Fibroblast of the aortic adventitia (primary cell): ENCODE results near the gene CCSAP. TPM values are rescaled to one million over a fixed set of nuclear protein-coding genes. Genes with fewer than 3 reads are reported as not detected.

ENCODE experiments used
- DNase-seq: peaks from one replicate; pipeline ENCODE4 v3.0.0-alpha.2; 2010; ENCODE audit warnings: low read depth
- H3K4me3 ChIP-seq: 2 replicates; pipeline ENCODE4 v1.5.1; 2011; ENCODE audit warnings: low read depth, mild to moderate bottlenecking, control low read depth, low read length, moderate library complexity
- CTCF ChIP-seq: IDR thresholded peaks from 2 replicates; pipeline ENCODE4 v1.5.1; 2011; ENCODE audit warnings: mild to moderate bottlenecking, low read length, control low read depth, inconsistent platforms; ENCODE audit not compliant: insufficient read depth
- total RNA-seq: library from RNA; depleted of rRNA; stranded (reverse); fragments of >200 nt; gene quantifications from 2 replicates; pipeline ENCODE4 v1.2.3, GENCODE V29; 2012; ENCODE audit warnings: low replicate concordance

CCSAP gene
- total RNA-seq, 1 donor, result 5.3 TPM

- TF ChIP-seq CTCF, result no peak
- no peak overlapping the region for H3K4me3 ChIP-seq
- no peak for DNase-seq
Measured at GRCh38 chr1:229283183-229283611, 59.6 kb downstream of the CCSAP start.

GRCh38 chr1:229282295-229282823 lies 60.5 kb downstream of the CCSAP start:
- DNase-seq, result no peak
- H3K4me3 ChIP-seq, result no peak overlapping the region
- TF ChIP-seq CTCF, result no peak

GRCh38 chr1:229281339-229281926 lies 61.4 kb downstream of the CCSAP start:
- DNase-seq, result no peak
- no peak overlapping the region for H3K4me3 ChIP-seq
- no peak for TF ChIP-seq CTCF

- no peak for DNase-seq
- H3K4me3 ChIP-seq, result no peak overlapping the region
- no peak for TF ChIP-seq CTCF
Measured at GRCh38 chr1:229280921-229281320, 61.9 kb downstream of the CCSAP start.

GRCh38 chr1:229280037-229280828 lies 62.6 kb downstream of the CCSAP start:
- no peak overlapping the region for H3K4me3 ChIP-seq
- DNase-seq, result no peak
- TF ChIP-seq CTCF, result no peak

GRCh38 chr1:229279242-229279641 lies 63.6 kb downstream of the CCSAP start:
- no peak overlapping the region for H3K4me3 ChIP-seq
- no peak for DNase-seq
- TF ChIP-seq CTCF, result no peak
